SH-SY5Y (cell line): ENCODE data around the gene PPP2R2B.
A peak's percentile ranks its signal among the peaks of the same experiment; 100 is the strongest.

Experiments used
- GATA2 ChIP-seq: IDR thresholded peaks from 2 replicates; pipeline ENCODE4 v1.6.1; 2011; ENCODE audit warnings: mild to moderate bottlenecking, low read depth, low read length
- GATA3 ChIP-seq: IDR thresholded peaks from 2 replicates; pipeline ENCODE4 v1.6.1; 2011; ENCODE audit warnings: low read depth, mild to moderate bottlenecking, low read length, moderate library complexity

- TF ChIP-seq GATA3 (peak; percentile 58; the same call in 1 of the 2 replicates), GATA2 (peak; percentile 91)
These were observed 187.6 kb downstream of the PPP2R2B start for GRCh38 chr5:146690880-146691355.
